IMR-90 (cell line): ENCODE results near the gene DGKE. TPM values are rescaled to one million over a fixed set of nuclear protein-coding genes. Genes with fewer than 3 reads are reported as not detected.

Experiments used
- ATAC-seq: fragments of 200-7000 bp; cut with Tn5 transposase; 2 replicates; pipeline ENCODE4 v1.9.1; 2020; ENCODE audit warnings: low read depth, mild to moderate bottlenecking, moderate library complexity
- BruUV-seq: library from RNA; stranded (reverse); fragments of 400-500 nt; replicated peaks from 2 replicates; lab custom pipeline; 2021; lab: Mats Ljungman, UMichigan
- CTCF ChIA-PET: fragments of 300-600 bp; formaldehyde crosslinking; extraction: SDS; loops from one replicate; lab custom pipeline; 2021; ENCODE audit warnings: antibody characterized with exemption; lab: Yijun Ruan, JAX
- POLR2A ChIA-PET: fragments of 300-600 bp; sonication (Branson Sonifier 250); formaldehyde crosslinking; loops from one replicate; lab custom pipeline; 2022; ENCODE audit warnings: antibody characterized with exemption; ENCODE audit not compliant: unreplicated experiment; lab: Charles Lee
- DNase-seq: peaks from one replicate; pipeline ENCODE4 v3.0.0; 2013
- H2AFZ ChIP-seq: replicated peaks from 2 replicates; pipeline ENCODE3; 2013; ENCODE audit warnings: low read length, mild to moderate bottlenecking; ENCODE audit not compliant: poor library complexity
- H2AK5ac ChIP-seq: 2 replicates; pipeline ENCODE4 v1.6.1; 2013; ENCODE audit warnings: low read depth, low read length, inconsistent platforms
- H2AK9ac ChIP-seq: replicated peaks from 2 replicates; pipeline ENCODE3; 2013; ENCODE audit warnings: mild to moderate bottlenecking, low read depth, low read length, moderate library complexity; ENCODE audit not compliant: poor library complexity
- H2BK120ac ChIP-seq: 2 replicates; pipeline ENCODE4 v1.6.1; 2013; ENCODE audit warnings: low read depth, low read length, inconsistent platforms
- H2BK15ac ChIP-seq: 3 replicates; pipeline ENCODE4 v1.6.1; 2013; ENCODE audit warnings: low read depth, low read length, inconsistent platforms
- H2BK20ac ChIP-seq: 2 replicates; pipeline ENCODE4 v1.6.1; 2013; ENCODE audit warnings: low read depth, mild to moderate bottlenecking, inconsistent platforms, low read length, moderate library complexity
- H2BK5ac ChIP-seq: 2 replicates; pipeline ENCODE4 v1.6.1; 2013; ENCODE audit warnings: mild to moderate bottlenecking, low read depth, low read length, inconsistent platforms; ENCODE audit not compliant: poor library complexity, severe bottlenecking
- H3K14ac ChIP-seq: replicated peaks from 2 replicates; pipeline ENCODE4 v1.6.1; 2013; ENCODE audit warnings: low read depth, low read length, inconsistent platforms
- H3K18ac ChIP-seq: 2 replicates; pipeline ENCODE4 v1.6.1; 2013; ENCODE audit warnings: low read depth, low read length, control low read depth
- H3K23ac ChIP-seq: 2 replicates; pipeline ENCODE4 v1.6.1; 2013; ENCODE audit warnings: low read depth, low read length, inconsistent platforms
- H3K27ac ChIP-seq: 2 replicates; pipeline ENCODE4 v1.5.1; 2013; ENCODE audit warnings: mild to moderate bottlenecking, control low read depth, low read length; ENCODE audit not compliant: insufficient read depth
- H3K27me3 ChIP-seq: 2 replicates; pipeline ENCODE4 v1.6.1; 2013; ENCODE audit warnings: low read length; ENCODE audit not compliant: control insufficient read depth, insufficient read depth
- H3K36me3 ChIP-seq: 2 replicates; pipeline ENCODE4 v1.6.1; 2013; ENCODE audit warnings: low read length, mixed read lengths; ENCODE audit not compliant: control insufficient read depth, insufficient read depth
- H3K4ac ChIP-seq: 2 replicates; pipeline ENCODE4 v1.6.1; 2013; ENCODE audit warnings: low read depth, low read length, inconsistent platforms
- H3K4me1 ChIP-seq: 2 replicates; pipeline ENCODE4 v1.6.1; 2013; ENCODE audit warnings: low read length, mixed read lengths; ENCODE audit not compliant: control insufficient read depth, insufficient read depth
- H3K4me2 ChIP-seq: 2 replicates; pipeline ENCODE4 v1.6.1; 2013; ENCODE audit warnings: low read depth, mild to moderate bottlenecking, control low read depth, low read length, moderate library complexity
- H3K4me3 ChIP-seq: 2 replicates; pipeline ENCODE4 v1.5.1; 2013; ENCODE audit warnings: low read depth, mild to moderate bottlenecking, control low read depth, low read length, moderate library complexity; ENCODE audit not compliant: insufficient read depth
- H3K56ac ChIP-seq: 2 replicates; pipeline ENCODE4 v1.6.1; 2013; ENCODE audit warnings: low read length, inconsistent platforms; ENCODE audit not compliant: insufficient read depth; ENCODE audit errors: extremely low read depth
- H3K79me1 ChIP-seq, 2 experiments: 2 replicates each; pipeline ENCODE4 v1.6.1; 2013; ENCODE audit warnings: low read length in 2 of 2, inconsistent platforms in 1 of 2, low read depth in 1 of 2
- H3K9ac ChIP-seq: 2 replicates; pipeline ENCODE4 v1.6.1; 2013; ENCODE audit warnings: low read depth, low read length, control low read depth
- H3K9me1 ChIP-seq: 2 replicates; pipeline ENCODE4 v1.6.1; 2013; ENCODE audit warnings: low read length, inconsistent platforms; ENCODE audit not compliant: insufficient read depth
- H3K9me3 ChIP-seq: 2 replicates; pipeline ENCODE4 v1.6.1; 2013; ENCODE audit warnings: low read length; ENCODE audit not compliant: control insufficient read depth, insufficient read depth
- H4K20me1 ChIP-seq: 2 replicates; pipeline ENCODE4 v1.6.1; 2013; ENCODE audit warnings: low read length, inconsistent platforms; ENCODE audit not compliant: insufficient read depth
- H4K5ac ChIP-seq: 2 replicates; pipeline ENCODE4 v1.6.1; 2013; ENCODE audit warnings: mild to moderate bottlenecking, low read depth, low read length, control low read depth
- H4K8ac ChIP-seq, 2 experiments: 2 replicates each; pipeline ENCODE4 v1.6.1; 2013; ENCODE audit warnings: low read depth in 2 of 2, low read length in 2 of 2, control low read depth in 1 of 2, inconsistent platforms in 1 of 2
- H4K91ac ChIP-seq: 2 replicates; pipeline ENCODE4 v1.6.1; 2013; ENCODE audit warnings: low read depth, low read length, inconsistent platforms; ENCODE audit not compliant: insufficient read depth
- BHLHE40 ChIP-seq: fragments of 150-350 bp; IDR thresholded peaks from 2 replicates; pipeline ENCODE4 v1.6.1; 2016; ENCODE audit warnings: mild to moderate bottlenecking, low read depth, low read length
- CEBPB ChIP-seq: IDR thresholded peaks from 2 replicates; pipeline ENCODE4 v1.6.1; 2012; ENCODE audit warnings: low read depth, low read length, improper control_type of control experiment
- CHD1 ChIP-seq: IDR thresholded peaks from 2 replicates; pipeline ENCODE4 v1.6.1; 2012; ENCODE audit warnings: low read depth, low read length, improper control_type of control experiment
- ELK1 ChIP-seq: fragments of 150-350 bp; IDR thresholded peaks from 2 replicates; pipeline ENCODE4 v1.6.1; 2016; ENCODE audit warnings: low read depth, mild to moderate bottlenecking, low read length, moderate library complexity, borderline replicate concordance
- FOS ChIP-seq: fragments of 150-350 bp; IDR thresholded peaks from 2 replicates; pipeline ENCODE4 v1.6.1; 2016; ENCODE audit warnings: low read depth, low read length
- MAFK ChIP-seq: IDR thresholded peaks from 2 replicates; pipeline ENCODE4 v1.6.1; 2012; ENCODE audit warnings: low read depth, low read length, improper control_type of control experiment
- MXI1 ChIP-seq: IDR thresholded peaks from 2 replicates; pipeline ENCODE4 v1.6.1; 2012; ENCODE audit warnings: low read depth, mild to moderate bottlenecking, low read length, moderate library complexity, borderline replicate concordance
- NFE2L2 ChIP-seq: fragments of 150-350 bp; IDR thresholded peaks from 2 replicates; pipeline ENCODE4 v1.6.1; 2016; ENCODE audit warnings: low read depth, mild to moderate bottlenecking, low read length
- POLR2A ChIP-seq: IDR thresholded peaks from 2 replicates; pipeline ENCODE4 v1.6.1; 2012; ENCODE audit warnings: mild to moderate bottlenecking, low read depth, low read length
- RAD21 ChIP-seq: IDR thresholded peaks from 2 replicates; pipeline ENCODE4 v1.6.1; 2012; ENCODE audit warnings: low read length, improper control_type of control experiment
- RCOR1 ChIP-seq: IDR thresholded peaks from 2 replicates; pipeline ENCODE4 v1.6.1; 2012; ENCODE audit warnings: mild to moderate bottlenecking, low read length, improper control_type of control experiment; ENCODE audit not compliant: insufficient replicate concordance
- RFX5 ChIP-seq: IDR thresholded peaks from 2 replicates; pipeline ENCODE4 v1.8.0; 2012; ENCODE audit warnings: low read depth, mild to moderate bottlenecking, low read length, moderate library complexity
- SMC3 ChIP-seq: fragments of 150-350 bp; IDR thresholded peaks from 2 replicates; pipeline ENCODE4 v1.6.1; 2016; ENCODE audit warnings: low read depth, mild to moderate bottlenecking, antibody characterized with exemption, low read length, moderate library complexity
- USF2 ChIP-seq: fragments of 150-350 bp; IDR thresholded peaks from 2 replicates; pipeline ENCODE4 v1.6.1; 2017; ENCODE audit warnings: mild to moderate bottlenecking, antibody characterized with exemption, low read length, low read depth
- WGBS, 2 experiments: methylation state at CpG; one replicate each; pipeline versions ENCODE4 v1.1.5 to v1.1.7; 2013; ENCODE audit warnings: missing lambda C conversion rate in 2 of 2; ENCODE audit not compliant: insufficient read length in 1 of 2; ENCODE audit errors: extremely low coverage in 2 of 2; 5-methylcytosine and 5-hydroxymethylcytosine counted together
- dilution Hi-C: fragments of 300-500 bp; cut with HindIII; formaldehyde crosslinking; loops from one replicate; pipeline ENCODE4 v1.14.3; 2018; ENCODE audit warnings: low sequenced_read_pairs; ENCODE audit not compliant: unreplicated experiment
- in situ Hi-C: fragments of 300-500 bp; cut with MboI; formaldehyde crosslinking; loops from 3 replicates; pipeline ENCODE4 v1.14.3; 2019; ENCODE audit warnings: low sequenced_read_pairs, inconsistent platforms, mixed read lengths
- intact Hi-C: fragments of 100-400 bp; cut with micrococcal nuclease; formaldehyde crosslinking; loops from 2 replicates; pipeline ENCODE4 v1.10.0; 2022
- polyA plus RNA-seq, 3 experiments: library from polyadenylated mRNA; depleted of rRNA; stranded (reverse); fragments of >200 nt; gene quantifications; 2 replicates each; pipeline ENCODE4 v1.2.3, GENCODE V29; 2012; ENCODE audit warnings: low replicate concordance in 1 of 3
- total RNA-seq: library from RNA; depleted of rRNA; stranded (reverse); fragments of >200 nt; gene quantifications from 2 replicates; pipeline ENCODE4 v1.2.3, GENCODE V29; 2012

Gene DGKE
- total and polyA plus RNA-seq, 2 of the 4 experiments (the other 2 are of a cell fraction) = 3.9 to 5.0 TPM

- no peak overlapping the region for H2BK20ac ChIP-seq
- no peak overlapping the region for H3K18ac ChIP-seq
- intact Hi-C loops (no loop called here), in situ Hi-C loops (no loop called here), dilution Hi-C loops (no loop called here)
- no peak overlapping the region for H4K5ac ChIP-seq
- no peaks in the 10 kb centered on the region for H4K20me1 ChIP-seq
- H4K91ac ChIP-seq = no peak overlapping the region
- no peak overlapping the region for H3K56ac ChIP-seq
- H3K4me2 ChIP-seq = no peak overlapping the region
- H3K14ac ChIP-seq = no peak overlapping the region
- BruUV-seq = no TSS peak
- H4K8ac ChIP-seq = no peak overlapping the region
- ATAC-seq (no peak), DNase-seq (no peak)
- H3K9me3 ChIP-seq = no peaks in the 10 kb centered on the region
- H3K4me3 ChIP-seq = no peak overlapping the region
- no peak overlapping the region for H3K4ac ChIP-seq
- TF ChIP-seq CHD1 (no peak), BHLHE40 (no peak), POLR2A (no peak), FOS (no peak), RCOR1 (no peak), SMC3 (no peak), MXI1 (no peak), RAD21 (no peak), NFE2L2 (no peak), MAFK (no peak), USF2 (no peak), ELK1 (no peak), RFX5 (no peak), CEBPB (no peak)
- ChIA-PET POLR2A (no interaction called here), CTCF (no interaction called here)
- H2AK5ac ChIP-seq = no peak overlapping the region
- no peaks in the 10 kb centered on the region; the same call in 1 of the 2 replicates for H3K9me1 ChIP-seq
- H2BK120ac ChIP-seq = no peak overlapping the region
- H3K4me1 ChIP-seq = no peaks in the 10 kb centered on the region; the same call in 1 of the 2 replicates
- peaks cover 3% of the 10 kb centered on the region; the same call in 1 of the 2 replicates for H3K27me3 ChIP-seq
- H2BK15ac ChIP-seq = no peak overlapping the region
- no peaks in the 10 kb centered on the region for H3K79me1 ChIP-seq
- no peak overlapping the region for H2BK5ac ChIP-seq
- no peak overlapping the region for H3K27ac ChIP-seq
- H3K36me3 ChIP-seq = no peaks in the 10 kb centered on the region
- H3K9ac ChIP-seq = no peak overlapping the region
- H2AFZ ChIP-seq = no peak overlapping the region
- H3K23ac ChIP-seq = no peak overlapping the region
- 17% methylated on average over 1 of the region's 5 CpGs; no CpG with 5 or more reads in 1 of the 2 experiments for WGBS, 2 experiments
- no peak overlapping the region for H2AK9ac ChIP-seq
These were observed 38.6 kb upstream of the DGKE start for GRCh38 chr17:56795221-56795865.
